ENCODE results near the gene RPS19BP1.
"Not testable (repeated sequence)": the region's sequence is repeated elsewhere in the genome, so short reads cannot be mapped to it uniquely, and the experiment has no call there.

RPS19BP1 gene

DNA sequence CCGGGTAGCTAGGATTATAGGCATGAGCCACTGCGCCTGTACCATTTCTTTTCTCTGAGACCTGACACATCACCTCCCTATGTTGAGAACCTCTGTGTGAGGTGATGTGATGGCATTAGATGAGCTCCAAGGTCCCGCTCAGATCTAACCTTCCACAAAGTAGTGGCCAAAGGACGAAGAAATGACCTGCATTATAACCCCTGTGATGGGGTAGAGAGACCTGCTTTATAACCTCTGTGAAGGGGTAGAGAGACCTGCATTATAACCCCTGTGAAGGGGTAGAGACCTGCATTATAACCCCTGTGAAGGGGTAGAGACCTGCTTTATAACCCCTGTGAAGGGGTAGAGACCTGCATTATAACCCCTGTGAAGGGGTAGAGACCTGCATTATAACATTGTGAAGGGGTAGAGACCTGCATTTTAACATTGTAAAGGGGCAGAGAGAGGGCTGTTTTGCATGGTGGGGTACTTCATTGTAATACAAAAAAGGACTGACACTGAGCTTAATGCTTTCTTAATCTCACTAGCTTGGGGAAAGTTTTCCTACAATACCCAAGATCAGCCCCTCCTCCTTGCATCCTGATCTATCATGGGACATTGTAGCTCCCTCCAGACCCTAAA lies 21.9 kb downstream of the RPS19BP1 start:
- DNase-seq, result no peak

DNA sequence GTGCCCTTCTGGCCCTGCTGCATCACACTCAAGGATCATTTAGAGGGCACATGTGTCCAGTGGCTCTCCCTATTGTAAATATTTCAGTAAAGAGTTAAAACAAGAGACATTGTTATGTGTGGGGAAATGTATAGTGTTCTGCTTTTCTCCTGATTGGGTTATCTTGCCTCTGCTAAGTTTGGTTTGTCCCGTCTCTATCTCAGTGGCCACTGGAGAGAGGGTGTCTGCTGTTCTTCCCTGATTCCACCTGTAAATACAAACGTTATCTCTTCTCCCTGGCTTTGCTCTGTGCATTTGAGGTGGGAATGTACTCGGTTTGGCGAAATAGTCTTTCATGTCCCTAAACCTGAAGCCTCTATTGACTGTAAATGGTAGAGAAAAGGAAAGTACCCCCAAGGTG lies 24.2 kb downstream of the RPS19BP1 start:
- no peak for DNase-seq

DNA sequence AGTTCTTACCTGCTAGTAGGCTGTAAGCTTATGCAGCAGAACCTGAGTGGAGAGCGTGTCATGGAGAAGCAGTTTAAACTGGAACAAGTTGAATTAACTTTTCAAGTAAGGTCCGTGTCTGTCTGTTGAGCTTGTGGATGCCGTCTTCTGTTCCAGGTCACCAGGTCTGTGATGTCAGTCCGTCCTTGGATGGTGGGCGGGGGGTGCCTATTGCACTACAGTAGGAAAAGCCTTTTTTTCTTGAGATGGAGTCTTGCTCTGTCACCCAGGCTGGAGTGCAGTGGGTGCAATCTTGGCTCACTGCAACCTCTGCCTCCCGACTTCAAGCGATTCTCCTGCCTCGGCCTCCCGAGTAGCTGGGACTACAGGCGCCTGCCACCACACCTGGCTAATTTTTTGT lies 25.5 kb downstream of the RPS19BP1 start:
- DNase-seq, result not testable (repeated sequence)

DNA sequence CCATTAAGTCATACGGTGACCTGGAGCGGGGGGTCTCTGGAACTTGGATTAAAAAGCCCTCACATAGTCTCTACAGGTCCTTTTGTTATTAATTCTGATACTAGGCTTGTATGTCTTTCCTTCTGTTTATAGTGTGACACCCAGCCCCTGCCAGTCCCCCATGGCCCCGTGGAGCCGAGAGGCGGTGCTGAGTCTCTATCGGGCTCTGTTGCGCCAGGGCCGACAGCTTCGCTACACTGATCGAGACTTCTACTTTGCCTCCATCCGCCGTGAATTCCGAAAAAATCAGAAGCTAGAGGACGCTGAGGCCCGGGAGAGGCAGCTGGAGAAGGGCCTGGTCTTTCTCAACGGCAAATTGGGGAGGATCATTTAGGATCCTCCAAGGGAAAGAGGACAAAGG lies 28.5 kb downstream of the RPS19BP1 start:
- no peak for DNase-seq

DNA sequence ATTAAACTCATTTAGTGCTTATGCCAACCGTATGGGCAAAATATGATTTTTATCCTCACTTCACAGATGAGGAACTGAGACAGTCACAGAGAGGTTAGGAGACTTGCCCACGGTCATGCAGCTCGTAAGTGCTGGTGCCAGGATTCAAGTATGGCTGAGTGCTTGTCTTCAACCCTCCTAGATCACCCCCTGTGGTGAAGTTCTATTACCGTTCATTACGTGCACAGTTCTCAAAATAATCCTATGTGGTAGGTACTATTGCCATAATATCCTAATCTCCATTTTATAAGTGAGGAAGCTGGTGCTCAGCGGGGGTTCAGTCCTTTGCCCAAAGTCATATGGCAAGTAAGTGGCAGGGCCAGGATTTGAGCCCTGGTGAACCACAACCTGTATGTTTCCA lies 28.9 kb downstream of the RPS19BP1 start:
- no peak for DNase-seq

DNA sequence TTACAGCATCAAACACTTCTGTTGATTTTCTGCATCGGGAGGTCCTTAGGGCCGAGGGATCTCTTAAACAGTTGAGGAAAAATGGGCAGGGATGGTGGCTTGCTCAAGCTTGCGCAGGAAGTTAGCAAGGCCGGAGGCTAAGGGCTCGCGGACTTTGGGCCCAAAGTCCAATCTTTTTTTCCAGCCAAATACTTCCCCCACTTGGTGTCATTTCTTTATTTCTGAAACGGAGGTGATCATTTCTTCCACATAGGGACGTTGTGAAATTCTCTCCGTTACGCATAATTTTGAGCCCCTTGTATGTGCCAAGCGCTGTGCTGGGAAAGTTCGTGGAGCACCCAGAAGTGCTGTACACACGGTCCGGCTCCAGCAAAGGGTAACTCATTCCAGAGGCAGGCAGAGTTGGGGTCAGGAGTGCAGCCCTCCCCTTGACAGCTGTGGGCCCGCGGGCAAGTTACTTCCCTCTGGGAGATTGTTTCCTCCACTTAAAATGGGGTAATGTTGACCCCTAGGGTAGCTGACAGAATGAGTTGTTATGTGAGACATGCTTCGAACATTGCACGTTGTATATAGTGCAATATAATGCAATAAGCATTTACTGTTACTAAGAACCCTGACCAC lies 29.6 kb downstream of the RPS19BP1 start:
- no peak for DNase-seq

DNA sequence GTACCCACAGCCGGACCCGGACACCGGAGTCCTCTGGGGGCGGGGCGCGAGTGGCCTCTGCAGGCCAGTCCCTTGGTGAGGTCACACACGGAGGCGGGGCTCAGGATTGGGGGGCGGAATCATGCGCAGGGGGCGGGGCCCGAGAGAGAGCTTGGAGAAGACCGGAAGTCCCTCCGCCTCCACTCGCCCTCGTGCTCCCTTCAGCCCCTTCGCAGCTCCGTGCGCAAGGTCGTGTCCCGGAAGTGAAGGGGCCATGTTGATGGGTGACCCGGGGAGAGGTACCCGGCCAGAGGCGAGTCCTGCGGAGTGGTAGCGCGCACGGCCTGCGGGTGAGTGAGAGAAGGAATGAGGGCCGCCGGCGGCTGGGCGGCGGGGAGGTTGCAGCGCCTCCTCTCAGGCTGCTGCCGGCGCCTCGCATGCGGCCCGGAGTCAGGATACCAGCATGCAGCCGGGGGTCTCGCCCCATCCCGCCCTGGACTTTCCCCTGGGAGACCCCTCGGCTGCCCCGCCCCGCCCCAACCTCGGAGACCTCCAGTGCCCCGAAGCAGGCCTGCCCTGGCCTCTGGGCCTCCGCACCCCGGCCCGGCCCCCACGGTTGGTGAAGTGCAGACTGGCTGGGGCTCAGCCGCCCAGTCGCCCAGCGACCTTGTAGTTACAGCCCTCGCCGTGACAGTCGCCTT lies 30.3 kb downstream of the RPS19BP1 start, which contains the start of gene MIEF1:
Gene MIEF1 (plus strand): TSS at position 182 of the 680 bp plus-strand sequence. CDS start 9,005 bp downstream, outside the sequence.
- DNase-seq, result peak; percentile 87

DNA sequence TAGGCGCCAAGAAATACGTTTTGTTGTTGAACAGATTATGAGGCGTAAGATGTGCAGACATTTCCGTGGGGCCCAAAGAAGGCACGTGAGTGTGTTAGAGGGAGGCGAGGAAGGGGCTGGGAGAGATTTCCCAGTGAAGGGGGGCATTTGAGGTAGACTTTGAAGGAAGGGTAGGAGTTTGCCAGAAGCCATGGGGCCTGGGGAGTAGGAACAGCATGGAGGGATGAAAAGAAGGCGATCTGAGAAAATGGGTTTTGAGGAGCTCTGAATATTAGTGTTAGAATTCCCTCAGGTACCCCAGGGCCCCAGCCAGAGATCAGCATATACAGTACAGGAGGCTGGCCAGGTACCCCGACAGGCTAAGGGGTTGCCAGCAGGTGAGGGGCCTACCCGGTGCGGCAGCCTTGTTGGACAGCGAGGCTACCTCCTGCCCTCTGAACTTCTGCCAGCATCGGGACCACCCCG lies 30.9 kb downstream of the RPS19BP1 start:
- DNase-seq, result no peak

DNA sequence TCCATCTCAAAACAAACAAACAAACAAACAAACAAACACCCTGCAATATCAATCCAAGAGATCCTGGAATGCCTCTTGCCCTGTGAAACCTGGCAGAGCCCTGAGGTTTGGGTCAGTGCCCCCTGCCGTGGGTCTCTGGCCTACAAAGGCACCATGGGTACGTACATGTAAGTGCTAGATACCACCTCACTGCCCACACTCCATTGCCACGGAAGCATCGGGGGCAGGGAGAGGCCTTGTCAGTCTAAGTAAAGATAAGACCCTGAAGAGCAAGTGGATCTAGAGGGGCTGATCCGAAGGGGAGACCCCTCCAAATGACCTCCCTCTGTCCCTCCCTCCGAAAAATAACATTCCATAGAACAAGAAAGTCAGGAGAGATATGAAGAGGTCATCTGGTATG lies 32.4 kb downstream of the RPS19BP1 start:
- no peak for DNase-seq

DNA sequence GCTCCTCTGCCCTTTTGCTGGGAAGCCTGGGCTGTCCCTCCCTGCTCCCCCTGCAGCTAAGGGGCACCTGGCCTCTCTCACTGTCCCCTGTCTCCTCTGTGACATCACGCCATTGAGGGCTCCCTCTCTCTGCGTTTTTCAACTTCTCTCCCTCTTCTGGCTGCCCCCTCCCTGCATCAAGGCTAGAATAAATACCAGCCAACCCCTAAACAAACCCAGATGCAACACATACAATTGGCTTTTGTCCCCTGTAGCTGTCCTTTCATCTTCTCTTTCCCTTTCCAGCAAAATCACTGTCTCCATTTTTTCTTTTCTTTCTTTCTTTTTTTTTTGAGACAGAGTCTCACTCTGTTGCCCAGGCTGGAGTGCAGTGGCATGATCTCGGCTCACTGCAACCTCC lies 33.7 kb downstream of the RPS19BP1 start:
- DNase-seq, result no peak

DNA sequence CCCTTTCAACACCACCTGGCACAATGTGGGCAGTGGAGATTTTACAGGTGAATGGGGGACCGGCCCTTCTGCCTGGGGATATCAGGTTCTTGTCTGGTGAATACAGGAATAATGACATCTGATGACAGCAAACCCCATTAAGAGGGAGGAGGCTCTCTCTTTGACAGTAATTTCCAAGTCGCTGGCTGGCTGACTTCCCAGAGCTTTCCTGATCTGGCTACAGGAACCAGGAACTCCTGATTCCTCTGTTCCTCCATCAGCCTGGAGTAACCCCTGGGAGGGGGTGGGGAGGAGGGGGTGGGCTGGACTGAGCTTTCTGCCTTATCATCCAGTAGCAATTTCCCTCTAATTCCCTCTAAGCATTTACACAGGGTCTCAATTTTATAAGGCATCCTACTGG lies 34.2 kb downstream of the RPS19BP1 start:
- DNase-seq, result no peak

DNA sequence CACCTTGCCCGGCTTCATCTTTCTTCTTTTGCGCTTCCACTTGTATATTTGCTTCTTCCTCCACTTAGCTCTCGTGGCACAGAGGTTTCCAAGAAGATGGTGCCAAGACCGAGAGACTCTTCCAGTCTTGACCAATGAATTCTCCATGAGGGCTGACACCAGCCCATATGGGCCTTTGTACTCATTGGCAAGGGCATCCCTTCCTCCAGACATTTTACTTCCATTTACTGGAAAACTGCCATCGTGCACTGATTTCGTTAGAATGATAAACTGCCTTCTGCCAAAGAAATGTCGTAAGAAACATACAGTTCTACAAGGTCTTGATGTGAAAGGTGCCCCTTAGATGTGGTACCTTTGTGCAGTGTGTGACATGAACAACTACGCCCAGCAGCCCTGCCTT lies 35.1 kb downstream of the RPS19BP1 start:
- no peak for DNase-seq

DNA sequence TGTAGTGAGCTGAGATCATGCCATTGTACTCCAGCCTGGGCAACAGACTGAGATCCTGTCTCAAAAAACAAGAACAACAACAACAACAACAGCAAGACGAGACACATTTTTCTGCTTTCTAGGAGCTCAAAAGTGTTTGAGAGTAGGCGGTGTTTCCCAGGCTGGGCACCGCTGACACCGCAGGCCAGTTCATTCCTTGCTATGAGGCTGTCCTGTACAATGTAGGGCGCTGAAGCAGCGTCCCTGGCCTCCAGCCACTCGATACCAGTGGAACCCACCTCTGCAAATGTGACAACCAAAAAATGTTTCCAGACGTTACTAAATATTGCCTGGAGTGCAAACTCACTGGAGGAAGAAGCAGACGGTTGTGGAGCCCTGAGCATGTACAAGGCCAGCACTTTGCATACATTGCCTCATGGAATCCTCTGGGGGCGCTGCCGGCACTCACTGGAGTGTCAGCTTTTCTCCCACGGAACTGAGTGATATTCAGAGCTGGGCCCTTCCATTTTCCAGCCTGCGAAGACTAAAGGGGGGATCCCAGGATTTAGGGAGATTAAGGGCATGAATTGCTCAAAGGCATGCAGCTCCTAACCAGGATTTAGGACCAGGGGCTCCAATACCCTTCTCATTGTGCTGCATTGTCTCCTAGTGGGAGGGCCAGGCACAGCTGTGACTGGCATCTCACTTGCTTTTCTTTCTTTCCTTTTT lies 36.3 kb downstream of the RPS19BP1 start:
- no peak for DNase-seq

DNA sequence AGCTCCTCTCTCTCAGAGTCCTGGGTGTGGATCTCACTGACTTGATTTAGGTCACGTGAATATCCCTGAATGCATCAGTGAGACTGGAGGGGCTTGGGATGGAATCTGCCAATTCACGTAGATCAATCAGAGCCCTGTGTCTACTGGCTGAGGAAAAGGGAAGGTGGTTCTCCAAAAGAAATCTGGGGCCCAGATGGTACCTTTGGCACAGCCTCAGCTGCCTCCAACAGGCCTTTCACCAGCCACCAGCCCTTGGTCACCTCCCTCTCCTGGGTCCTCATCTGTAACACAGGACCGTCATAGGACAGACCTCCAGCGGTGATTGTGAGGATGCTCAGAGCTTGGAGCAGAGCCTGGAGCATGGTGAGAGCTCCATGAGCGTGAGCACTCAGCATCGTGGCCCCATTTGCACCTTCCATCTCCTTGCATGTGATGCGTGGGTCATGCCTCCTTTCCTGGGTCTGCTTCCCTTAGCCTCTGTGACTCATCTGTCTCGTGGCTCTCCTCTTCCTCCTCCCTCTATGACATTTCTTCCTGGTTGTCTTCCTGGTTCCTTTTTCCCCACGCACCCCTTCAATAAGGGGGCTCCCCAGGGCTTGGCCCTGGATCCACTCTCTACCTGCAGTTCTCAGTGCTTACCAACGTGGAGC lies 38.0 kb downstream of the RPS19BP1 start:
- DNase-seq, result no peak

DNA sequence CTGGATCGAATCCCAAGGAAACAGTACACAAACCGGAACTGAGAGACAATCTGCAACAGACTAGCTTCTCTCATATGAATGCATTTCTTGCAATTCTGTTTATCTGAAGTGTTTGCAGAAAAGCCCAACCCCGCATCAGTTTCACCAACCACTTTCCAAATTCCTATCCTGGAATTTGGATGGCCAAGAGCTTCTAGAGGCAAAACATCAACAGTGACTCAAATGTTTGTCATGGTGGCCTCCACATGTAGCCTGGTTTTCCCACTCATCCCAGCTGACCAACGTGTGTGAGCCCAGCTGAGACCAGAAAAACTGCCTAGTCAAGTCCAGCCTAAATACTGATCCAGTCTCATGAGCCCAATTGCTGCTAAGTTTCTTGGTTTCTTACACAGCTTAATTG lies 38.8 kb downstream of the RPS19BP1 start:
- DNase-seq, result no peak

DNA sequence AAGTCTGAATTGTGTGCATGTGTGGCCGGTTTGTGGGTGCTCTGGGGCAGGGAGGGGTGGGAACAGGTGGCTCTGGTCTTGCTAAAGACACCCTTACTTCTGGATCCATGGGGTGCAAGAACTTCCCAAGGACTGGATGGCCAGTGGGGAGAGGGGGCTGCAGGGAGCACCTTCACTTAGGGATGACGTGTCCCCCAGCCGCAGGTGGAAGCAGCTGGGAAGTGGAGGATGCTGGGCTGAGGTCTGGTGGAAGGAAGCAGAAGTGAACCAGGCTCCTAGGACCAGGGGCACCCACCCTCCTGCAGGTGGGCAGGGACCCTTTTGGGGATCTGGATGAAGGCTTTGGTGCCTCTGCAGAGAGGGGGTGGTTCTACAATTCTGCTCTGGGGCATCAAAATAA lies 40.4 kb downstream of the RPS19BP1 start:
- no peak for DNase-seq

DNA sequence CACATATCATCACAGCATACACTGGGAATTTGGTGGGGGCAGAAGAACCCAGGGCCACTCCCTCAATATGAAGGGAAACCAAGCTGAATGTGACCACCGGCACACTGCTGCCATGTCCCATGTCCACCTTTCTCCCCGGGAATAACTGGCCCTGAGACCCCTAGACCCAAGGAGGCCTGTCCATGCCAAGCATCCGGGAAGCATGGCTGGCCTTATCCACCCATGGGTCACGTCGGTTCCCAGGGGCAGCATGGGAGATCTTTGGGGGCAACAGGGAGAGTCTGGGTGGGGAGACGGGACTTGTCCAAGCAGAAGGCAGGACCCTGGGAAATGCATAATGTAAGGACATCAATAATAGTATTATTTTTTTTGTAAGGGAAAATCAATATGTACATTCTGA lies 40.9 kb downstream of the RPS19BP1 start:
- no peak for DNase-seq

DNA sequence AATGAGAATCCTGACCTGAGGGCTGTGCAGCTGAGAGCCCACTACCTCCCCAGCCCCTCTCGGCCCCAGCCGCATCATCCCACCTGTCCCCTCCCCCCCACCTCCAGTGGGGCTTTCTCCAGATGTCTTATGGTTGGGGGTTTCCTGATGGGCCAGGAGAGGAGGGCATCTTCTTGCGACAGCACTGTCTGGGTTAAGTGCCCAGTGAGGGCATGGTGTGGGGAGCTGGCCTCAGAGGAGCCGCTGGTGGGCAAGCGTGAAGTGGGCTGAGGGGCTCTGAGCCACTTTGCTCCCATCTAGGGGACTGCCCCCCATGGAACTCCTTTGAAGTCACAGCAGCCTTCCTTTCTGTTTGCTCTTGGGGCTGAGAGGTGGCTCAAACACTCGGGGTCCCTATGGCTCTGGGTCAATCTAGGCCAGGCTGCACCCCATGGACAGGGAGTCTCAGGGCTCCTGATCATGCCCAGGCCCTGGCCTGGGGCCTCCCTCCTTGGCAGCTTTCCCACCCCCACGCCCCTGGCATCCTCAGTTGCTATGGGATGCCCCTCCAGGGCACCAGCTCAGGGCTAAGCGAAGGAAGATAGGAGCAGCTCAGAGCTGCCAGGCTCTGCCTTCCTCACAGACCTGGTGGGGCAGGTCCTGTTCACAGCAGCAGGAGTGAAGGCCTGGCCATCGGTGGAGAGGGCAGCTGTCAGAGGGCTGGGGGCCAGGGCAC lies 41.4 kb downstream of the RPS19BP1 start:
- DNase-seq, result no peak

DNA sequence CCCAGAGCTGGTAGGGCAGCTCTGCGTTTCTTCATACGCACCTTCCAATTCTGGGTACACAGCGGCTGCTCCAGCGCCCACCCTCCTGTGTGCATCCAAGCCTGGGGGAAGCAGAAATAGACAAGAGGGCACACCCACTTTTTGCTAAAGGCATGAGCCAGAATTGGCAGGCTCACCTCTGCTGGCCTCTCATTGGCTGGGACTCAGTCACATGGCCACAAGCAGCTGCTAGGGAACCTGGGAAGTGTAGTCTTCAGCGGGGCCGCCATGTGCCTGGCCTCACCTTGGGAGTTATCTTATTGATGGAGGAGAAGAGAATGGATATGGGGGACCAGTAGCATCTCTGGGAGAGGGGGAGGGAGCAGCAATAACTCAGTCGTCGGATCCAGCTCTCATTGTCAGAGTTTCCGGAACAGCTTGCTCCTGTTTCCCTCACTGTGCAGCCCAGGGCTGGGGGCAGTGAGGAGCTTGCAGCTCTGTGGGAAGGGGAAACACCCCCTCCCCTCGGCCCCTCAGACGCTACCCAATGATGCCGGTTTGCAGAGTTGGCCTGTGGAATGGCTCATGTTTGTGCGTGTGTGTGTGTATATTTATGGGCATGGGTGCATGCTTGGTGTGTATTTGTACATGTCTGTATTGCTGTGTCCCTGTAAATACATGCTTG lies 42.3 kb downstream of the RPS19BP1 start:
- DNase-seq, result peak; percentile 31

DNA sequence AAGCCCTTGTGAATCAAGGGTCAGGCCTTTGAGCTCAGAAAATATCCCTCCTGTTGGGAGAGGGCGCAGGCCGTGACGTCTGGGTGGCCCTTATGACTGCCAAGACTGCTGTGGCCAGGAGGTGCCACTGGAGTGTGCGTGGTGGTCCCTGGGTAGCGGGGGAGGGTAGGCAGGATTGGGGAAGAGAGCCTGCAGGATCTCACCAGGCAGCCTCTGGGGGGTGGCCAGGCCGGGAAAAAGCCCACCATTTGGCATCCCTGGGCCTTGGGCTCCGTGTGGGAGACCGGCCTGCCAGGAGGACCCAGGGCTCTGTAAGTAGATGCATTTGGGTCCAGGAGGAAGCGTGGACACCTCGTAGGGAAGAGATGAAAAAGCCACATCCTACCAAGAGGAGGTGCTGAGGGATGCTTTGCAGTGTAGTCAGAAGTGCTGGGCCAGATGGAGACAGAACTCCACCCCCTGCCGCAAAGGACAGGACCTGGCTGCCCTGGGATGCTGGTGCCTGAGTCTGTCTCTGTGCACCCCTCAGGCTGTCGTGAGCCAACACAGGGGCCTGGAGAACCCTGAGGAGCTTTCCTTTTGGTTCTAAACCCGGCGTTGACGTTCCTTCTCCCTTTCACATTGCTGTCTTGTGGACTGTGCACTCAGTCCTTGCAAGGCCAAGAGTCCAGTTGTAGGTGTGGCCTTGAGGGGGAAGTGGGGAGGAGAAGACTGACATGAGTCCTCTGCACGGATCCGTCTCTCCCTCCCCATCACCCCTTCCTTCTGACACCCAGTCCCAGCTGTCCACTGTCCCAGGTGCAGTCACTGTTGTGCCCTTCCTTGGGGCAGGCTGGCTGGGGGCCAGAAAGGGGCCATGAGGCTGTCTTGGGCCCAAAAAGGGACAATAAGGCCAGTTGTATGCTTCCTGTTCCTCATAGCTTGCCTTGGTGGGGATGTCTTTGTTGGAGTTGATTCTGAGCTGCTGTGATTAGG lies 43.2 kb downstream of the RPS19BP1 start:
- DNase-seq, result no peak
